Measurements from ENCODE around the gene EEPD1. TPM values are rescaled to one million over a fixed set of nuclear protein-coding genes. Genes with fewer than 3 reads are reported as not detected.

The EEPD1 gene
- polyA plus RNA-seq, 1 experiment = 2.5 TPM

- DNase-seq (ENCODE audit: low read depth) = no peak
- CTCF ChIA-PET = interaction anchor here (0.9 to 11.2 kb wide), 5 partner anchors 31 to 299 kb away, joined by 3 to 149 read pairs (median 3); no protein-coding TSS in a partner anchor
- POLR2A ChIA-PET = no interaction called here
- Histone ChIP-seq H3K4me3 (ENCODE audit: low read depth, low read length) (no peak overlapping the region), H3K27me3 (ENCODE audit: control insufficient read depth, insufficient read depth, low read length) (no peaks in the 10 kb centered on the region), H3K36me3 (ENCODE audit: control insufficient read depth, insufficient read depth, low read length) (no peaks in the 10 kb centered on the region)
- TF ChIP-seq CTCF (IDR thresholded peaks at IDR 0.05; ENCODE audit: insufficient read depth, low read depth, low read length) = no peak
Measured at GRCh38 chr7:36284456-36285090, 131.5 kb downstream of the EEPD1 start.

GRCh38 chr7:36285276-36285675, 132.2 kb downstream of the EEPD1 start:
- Histone ChIP-seq H3K4me3 (ENCODE audit: low read depth, low read length) (no peak overlapping the region), H3K36me3 (ENCODE audit: control insufficient read depth, insufficient read depth, low read length) (no peaks in the 10 kb centered on the region), H3K27me3 (ENCODE audit: control insufficient read depth, insufficient read depth, low read length) (no peaks in the 10 kb centered on the region)
- no peak for DNase-seq (ENCODE audit: low read depth)
- ChIA-PET POLR2A (no interaction called here), CTCF (interaction anchor here (0.6 to 11.2 kb wide), 5 partner anchors 30 to 300 kb away, joined by 3 to 149 read pairs (median 3); no protein-coding TSS in a partner anchor)
- no peak for TF ChIP-seq CTCF (IDR thresholded peaks at IDR 0.05; ENCODE audit: insufficient read depth, low read depth, low read length)

GRCh38 chr7:36286226-36286625, 133.2 kb downstream of the EEPD1 start:
- ChIA-PET POLR2A (no interaction called here), CTCF (interaction anchor here (1.4 to 11.2 kb wide), 2 partner anchors 232 to 301 kb away, joined by 4 to 149 read pairs; no protein-coding TSS in a partner anchor)
- TF ChIP-seq CTCF (IDR thresholded peaks at IDR 0.05; ENCODE audit: insufficient read depth, low read depth, low read length) = no peak
- no peaks in the 10 kb centered on the region for H3K36me3 ChIP-seq (ENCODE audit: control insufficient read depth, insufficient read depth, low read length)
- no peak for DNase-seq (ENCODE audit: low read depth)
- H3K4me3 ChIP-seq (ENCODE audit: low read depth, low read length) = no peak overlapping the region
- no peaks in the 10 kb centered on the region for H3K27me3 ChIP-seq (ENCODE audit: control insufficient read depth, insufficient read depth, low read length)

GRCh38 chr7:36286688-36287087, 133.6 kb downstream of the EEPD1 start:
- DNase-seq (ENCODE audit: low read depth) = no peak
- ChIA-PET CTCF (interaction anchor here (1.8 to 11.2 kb wide), 2 partner anchors 32 to 301 kb away, joined by 10 to 149 read pairs; no protein-coding TSS in a partner anchor), POLR2A (no interaction called here)
- no peak overlapping the region for H3K4me3 ChIP-seq (ENCODE audit: low read depth, low read length)
- no peaks in the 10 kb centered on the region for H3K36me3 ChIP-seq (ENCODE audit: control insufficient read depth, insufficient read depth, low read length)
- H3K27me3 ChIP-seq (ENCODE audit: control insufficient read depth, insufficient read depth, low read length) = no peaks in the 10 kb centered on the region
- no peak for TF ChIP-seq CTCF (IDR thresholded peaks at IDR 0.05; ENCODE audit: insufficient read depth, low read depth, low read length)

- CTCF ChIA-PET = interaction anchor here (0.7 to 11.2 kb wide), 5 partner anchors 20 to 302 kb away, joined by 3 to 149 read pairs (median 4); no protein-coding TSS in a partner anchor
- Histone ChIP-seq H3K36me3 (ENCODE audit: control insufficient read depth, insufficient read depth, low read length) (no peaks in the 10 kb centered on the region), H3K27me3 (ENCODE audit: control insufficient read depth, insufficient read depth, low read length) (no peaks in the 10 kb centered on the region), H3K4me3 (ENCODE audit: low read depth, low read length) (no peak overlapping the region)
- DNase-seq (ENCODE audit: low read depth) = no peak
- TF ChIP-seq CTCF (IDR thresholded peaks at IDR 0.05; ENCODE audit: insufficient read depth, low read depth, low read length) = no peak
- POLR2A ChIA-PET = no interaction called here
Measured at GRCh38 chr7:36287371-36288241, 134.6 kb downstream of the EEPD1 start.
